HEK293 (cell line): ENCODE measurements around the gene FOXB2.
"Not testable (repeated sequence)": the region's sequence is repeated elsewhere in the genome, so short reads cannot be mapped to it uniquely, and the experiment has no call there.

Source experiments
- CTCF ChIA-PET: fragments of 350-600 bp; formaldehyde crosslinking; extraction: SDS; loops from one replicate; lab custom pipeline; 2021; ENCODE audit warnings: antibody characterized with exemption; lab: Yijun Ruan, JAX
- POLR2A ChIA-PET: fragments of 300-600 bp; formaldehyde crosslinking; extraction: SDS; loops from one replicate; lab custom pipeline; 2020; ENCODE audit warnings: antibody characterized with exemption, inconsistent platforms; lab: Yijun Ruan, JAX
- H3K27ac ChIP-seq: fragments of 200-500 bp; sonication (Bioruptor generic); 2 replicates; pipeline ENCODE4 v1.5.1; 2014; ENCODE audit warnings: low read depth, low read length, control low read depth, inconsistent platforms; ENCODE audit errors: extremely low read depth
- H3K36me3 ChIP-seq, 2 experiments: fragments of 200-500 bp in 1 of 2; sonication (Bioruptor generic) in 1 of 2; 1 replicate in 1 of 2; 2 replicates in 1 of 2; pipeline ENCODE4 v1.5.1; 2014 to 2017; ENCODE audit warnings: inconsistent platforms in 2 of 2, low read length in 2 of 2; ENCODE audit not compliant: control insufficient read depth in 2 of 2, insufficient read depth in 1 of 2
- H3K4me1 ChIP-seq: fragments of 200-500 bp; sonication (Bioruptor generic); 2 replicates; pipeline ENCODE4 v1.5.1; 2014; ENCODE audit warnings: mild to moderate bottlenecking, low read length, inconsistent platforms; ENCODE audit not compliant: control insufficient read depth, insufficient read depth
- H3K4me3 ChIP-seq: 2 replicates; pipeline ENCODE4 v1.5.1; 2011; ENCODE audit warnings: low read depth, mild to moderate bottlenecking, control low read depth, low read length, moderate library complexity
- H3K9me3 ChIP-seq: fragments of 200-500 bp; sonication (Bioruptor generic); 2 replicates; pipeline ENCODE4 v1.5.1; 2014; ENCODE audit warnings: low read depth, low read length, inconsistent platforms; ENCODE audit not compliant: control insufficient read depth, insufficient read depth
- HIC1 ChIP-seq: fragments of 450-650 bp; formaldehyde crosslinking; IDR thresholded peaks from 2 replicates; pipeline ENCODE4 v1.5.1; 2016; ENCODE audit warnings: missing biosample characterization, missing genetic modification characterization
- INSM2 ChIP-seq: fragments of 450-650 bp; formaldehyde crosslinking; IDR thresholded peaks from 2 replicates; pipeline ENCODE4 v1.5.1; 2016; ENCODE audit warnings: missing biosample characterization, missing genetic modification characterization
- KLF16 ChIP-seq: fragments of 450-650 bp; formaldehyde crosslinking; IDR thresholded peaks from 2 replicates; pipeline ENCODE4 v1.5.1; 2017; ENCODE audit warnings: missing biosample characterization, missing genetic modification characterization
- MZF1 ChIP-seq: fragments of 450-650 bp; formaldehyde crosslinking; IDR thresholded peaks from 2 replicates; pipeline ENCODE4 v1.5.1; 2017; ENCODE audit warnings: missing biosample characterization, missing genetic modification characterization, borderline replicate concordance
- PRDM1 ChIP-seq: fragments of 450-650 bp; formaldehyde crosslinking; IDR thresholded peaks from 2 replicates; pipeline ENCODE4; 2016; ENCODE audit warnings: missing biosample characterization, missing genetic modification characterization
- SP2 ChIP-seq: fragments of 450-650 bp; formaldehyde crosslinking; IDR thresholded peaks from 2 replicates; pipeline ENCODE4 v1.5.1; 2016; ENCODE audit warnings: missing biosample characterization, missing genetic modification characterization
- ZNF18 ChIP-seq: fragments of 450-650 bp; formaldehyde crosslinking; IDR thresholded peaks from 2 replicates; pipeline ENCODE4 v1.5.1; 2016; ENCODE audit warnings: missing biosample characterization, missing genetic modification characterization
- ZNF214 ChIP-seq: fragments of 450-650 bp; formaldehyde crosslinking; IDR thresholded peaks from 2 replicates; pipeline ENCODE4 v1.5.1; 2017; ENCODE audit warnings: missing biosample characterization, mild to moderate bottlenecking, missing genetic modification characterization, borderline replicate concordance
- ZNF302 ChIP-seq: fragments of 450-650 bp; formaldehyde crosslinking; IDR thresholded peaks from 2 replicates; pipeline ENCODE4 v1.5.1; 2016; ENCODE audit warnings: missing biosample characterization, missing genetic modification characterization, low read depth
- ZNF398 ChIP-seq: fragments of 450-650 bp; formaldehyde crosslinking; IDR thresholded peaks from 2 replicates; pipeline ENCODE4 v1.5.1; 2017; ENCODE audit warnings: missing biosample characterization, missing genetic modification characterization
- ZNF518A ChIP-seq: fragments of 450-650 bp; formaldehyde crosslinking; conservative IDR thresholded peaks from 2 replicates; pipeline ENCODE4 v1.5.1; 2016; ENCODE audit warnings: low read depth, missing biosample characterization, missing genetic modification characterization
- ZNF610 ChIP-seq: fragments of 450-650 bp; formaldehyde crosslinking; IDR thresholded peaks from 2 replicates; pipeline ENCODE4 v1.5.1; 2016; ENCODE audit warnings: missing biosample characterization, missing genetic modification characterization, borderline replicate concordance

Gene FOXB2

GRCh38 chr9:77038281-77039036, 19.0 kb downstream of the FOXB2 start (continued):
- TF ChIP-seq INSM2 (tag by site-specific recombination) (no peak), SP2 (tag by site-specific recombination) (no peak), ZNF398 (tag by site-specific recombination) (no peak), ZNF302 (tag by site-specific recombination) (no peak)
- TF ChIP-seq, all 188 proteins: peak for 0

DNA sequence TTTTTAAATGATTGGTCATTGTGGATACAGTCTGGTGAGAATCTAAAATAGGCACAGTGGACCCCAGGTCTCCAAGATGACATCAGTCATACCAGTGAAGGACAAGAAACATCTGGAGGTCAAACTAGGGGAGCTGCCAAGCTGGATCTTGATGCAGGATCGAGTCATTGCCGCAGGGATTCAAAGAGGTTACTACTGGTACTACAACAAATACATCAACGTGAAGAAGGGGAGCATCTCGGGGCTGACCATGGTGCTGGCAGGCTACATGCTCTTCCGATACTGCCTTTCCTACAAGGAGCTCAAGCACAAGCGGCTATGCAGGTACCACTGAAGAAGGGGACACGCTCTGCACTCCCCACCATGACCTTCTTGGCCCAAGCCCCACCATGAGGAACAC, 20.9 kb downstream of the FOXB2 start:
- H3K36me3 ChIP-seq = no peaks in the 10 kb centered on the region
- H3K27ac ChIP-seq = no peak overlapping the region
- H3K4me1 ChIP-seq = no peaks in the 10 kb centered on the region
- CTCF ChIA-PET = no interaction called here
- TF ChIP-seq ZNF518A (tag by site-specific recombination) = no peak
- no peak for TF ChIP-seq PRDM1 (tag by site-specific recombination)
- no peak for TF ChIP-seq ZNF610 (tag by site-specific recombination)
- TF ChIP-seq HIC1 (tag by site-specific recombination) = no peak
- no peak for TF ChIP-seq KLF16 (tag by site-specific recombination)
- TF ChIP-seq MZF1 (tag by site-specific recombination) = no peak
- no peak for TF ChIP-seq ZNF18 (tag by site-specific recombination)
- TF ChIP-seq ZNF214 = no peak
- H3K4me3 ChIP-seq = no peak overlapping the region
- H3K9me3 ChIP-seq = no peaks in the 10 kb centered on the region
- POLR2A ChIA-PET = no interaction called here

DNA sequence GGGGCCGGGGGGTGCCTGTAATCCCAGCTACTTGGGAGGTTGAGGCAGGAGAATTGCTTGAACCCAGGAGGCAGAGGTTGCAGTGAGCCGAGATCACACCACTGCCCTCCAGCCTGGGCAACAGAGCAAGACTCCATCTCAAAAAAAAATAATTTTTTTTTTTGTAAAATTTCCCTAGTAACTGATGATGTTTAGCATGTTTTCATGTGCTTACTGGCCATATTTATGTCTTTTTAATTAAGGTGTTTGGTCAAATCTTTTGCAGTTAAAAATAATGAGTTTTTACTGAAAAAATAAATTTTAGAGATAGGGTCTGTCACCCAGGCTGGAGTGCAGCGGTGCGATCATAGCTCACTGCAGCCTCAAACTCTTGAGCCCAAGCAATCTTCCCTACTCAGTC, 24.3 kb downstream of the FOXB2 start:
- H3K9me3 ChIP-seq, H3K36me3 ChIP-seq, H3K4me3 ChIP-seq, CTCF ChIA-PET, H3K4me1 ChIP-seq, POLR2A ChIA-PET, H3K27ac ChIP-seq: not testable (repeated sequence)

DNA sequence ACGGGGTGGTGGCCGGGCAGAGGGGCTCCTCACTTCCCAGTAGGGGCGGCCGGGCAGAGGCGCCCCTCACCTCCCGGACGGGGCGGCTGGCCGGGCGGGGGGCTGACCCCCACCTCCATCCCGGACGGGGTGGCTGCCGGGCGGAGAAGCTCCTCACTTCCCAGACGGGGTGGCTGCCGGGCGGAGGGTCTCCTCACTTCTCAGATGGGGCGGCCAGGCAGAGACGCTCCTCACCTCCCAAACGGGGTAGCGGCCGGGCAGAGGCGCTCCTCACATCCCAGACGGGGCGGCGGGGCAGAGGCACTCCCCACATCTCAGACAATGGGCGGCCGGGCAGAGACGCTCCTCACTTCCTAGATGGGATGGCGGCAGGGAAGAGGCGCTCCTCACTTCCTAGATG, 41.2 kb downstream of the FOXB2 start:
- POLR2A ChIA-PET, H3K36me3 ChIP-seq, H3K4me3 ChIP-seq, CTCF ChIA-PET, H3K9me3 ChIP-seq, H3K27ac ChIP-seq, H3K4me1 ChIP-seq: not testable (repeated sequence)
